ENCODE data around the gene PFKFB2. TPM values are rescaled to one million over a fixed set of nuclear protein-coding genes. Genes with fewer than 3 reads are reported as not detected.

Gene PFKFB2
- polyA plus RNA-seq, 3 donors: 2.1 to 6.9 (median 2.3) TPM

DNA sequence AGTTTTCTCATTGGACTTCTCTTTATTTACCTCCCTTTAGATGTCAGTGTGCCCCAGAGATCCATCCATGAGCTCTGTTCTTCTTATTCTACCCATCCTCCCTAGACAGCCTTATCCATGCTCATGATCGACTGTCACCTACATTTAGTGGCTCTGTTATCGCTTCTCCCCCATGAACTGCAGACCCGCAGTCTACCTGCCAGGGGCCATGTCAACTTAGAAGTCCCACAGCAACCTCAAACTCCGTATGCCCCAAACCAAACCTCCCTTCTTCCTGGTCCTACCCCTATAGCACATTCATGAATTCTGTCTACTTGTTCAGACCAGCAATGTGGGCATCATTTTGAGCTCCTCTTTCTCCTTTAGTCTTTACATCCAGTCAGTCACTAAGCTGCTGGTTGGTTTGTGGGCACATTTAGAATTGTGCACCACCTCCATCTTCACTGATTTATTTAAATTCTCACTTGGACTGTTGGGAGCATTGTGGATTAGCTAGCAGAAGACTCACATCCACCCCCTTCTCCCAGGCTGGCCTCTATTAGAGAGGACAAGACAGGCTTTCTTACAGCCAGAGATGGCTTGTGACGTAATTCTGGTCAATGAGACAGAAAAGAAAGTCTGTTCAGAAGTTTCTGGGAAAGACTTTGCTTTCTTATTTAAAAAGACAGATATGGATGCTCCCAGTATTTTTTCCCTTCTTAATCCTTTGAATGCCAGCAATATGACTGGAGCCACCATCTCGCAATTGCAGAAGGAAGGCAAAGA lies 39.6 kb upstream of the PFKFB2 start:
- H3K4me3 ChIP-seq (replicated peaks in 1 of 3; ENCODE audit: low read depth in 2 of 3, low read length in 3 of 3): no peak overlapping the region

DNA sequence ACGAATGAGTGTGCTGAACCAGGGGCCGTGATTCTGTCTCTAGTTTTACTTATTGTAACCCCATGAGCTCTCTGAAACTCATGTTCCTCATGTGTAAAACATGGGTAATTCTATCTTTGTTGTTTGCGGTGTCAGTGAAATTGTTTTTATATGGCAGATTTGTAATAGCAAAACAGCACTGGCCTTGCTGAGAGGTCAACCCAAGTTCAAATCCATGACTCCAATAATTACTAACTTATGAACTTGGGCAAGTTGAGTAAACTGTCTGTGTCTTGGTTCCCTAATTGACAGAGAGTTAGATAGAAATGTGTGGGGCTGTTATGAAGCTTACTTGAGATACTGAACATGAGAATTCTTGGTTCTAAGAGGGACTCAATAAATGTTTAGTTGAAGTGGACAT lies 38.3 kb upstream of the PFKFB2 start:
- Histone ChIP-seq H3K4me1 (ENCODE audit: control insufficient read depth in 1 of 2, insufficient read depth in 2 of 2, low read length in 2 of 2) (peaks cover 6 to 9% of the 10 kb centered on the region in 2 donors), H3K4me3 (replicated peaks in 1 of 3; ENCODE audit: low read depth in 2 of 3, low read length in 3 of 3) (no peak overlapping the region), H3K27ac (ENCODE audit: low read depth in 1 of 2, low read length in 2 of 2) (no peak overlapping the region), H3K9ac (ENCODE audit: insufficient read depth, low read length, poor library complexity, severe bottlenecking) (no peak overlapping the region), H3K27me3 (ENCODE audit: control insufficient read depth in 2 of 2, insufficient read depth in 2 of 2, low read length in 2 of 2) (no peaks in the 10 kb centered on the region), H3K36me3 (replicated peaks in 1 of 2; ENCODE audit: control insufficient read depth in 1 of 2, insufficient read depth in 2 of 2, low read length in 2 of 2) (no peaks in the 10 kb centered on the region), H2AFZ (ENCODE audit: insufficient read depth, low read depth, low read length, poor library complexity, severe bottlenecking) (no peak overlapping the region), H3K79me2 (ENCODE audit: insufficient read depth, low read length) (no peaks in the 10 kb centered on the region), H4K20me1 (ENCODE audit: insufficient read depth, low read length) (no peaks in the 10 kb centered on the region), H3K9me3 (replicated peaks in 1 of 2; ENCODE audit: control insufficient read depth in 1 of 2, insufficient read depth in 1 of 2, low read length in 2 of 2) (no peaks in the 10 kb centered on the region), H3K4me2 (replicated peaks; ENCODE audit: extremely low read depth, low read length, poor library complexity, severe bottlenecking) (no peak overlapping the region)
- no CpG with 5 or more reads among the region's 3 CpGs for WGBS (ENCODE audit: insufficient coverage)
- no peak overlapping the region for H3K27ac Mint-ChIP-seq
- H3K9me3 Mint-ChIP-seq: peaks cover 0 to 2% (median 0%) of the 10 kb centered on the region in 7 donors
- TF ChIP-seq, protein P1, sequence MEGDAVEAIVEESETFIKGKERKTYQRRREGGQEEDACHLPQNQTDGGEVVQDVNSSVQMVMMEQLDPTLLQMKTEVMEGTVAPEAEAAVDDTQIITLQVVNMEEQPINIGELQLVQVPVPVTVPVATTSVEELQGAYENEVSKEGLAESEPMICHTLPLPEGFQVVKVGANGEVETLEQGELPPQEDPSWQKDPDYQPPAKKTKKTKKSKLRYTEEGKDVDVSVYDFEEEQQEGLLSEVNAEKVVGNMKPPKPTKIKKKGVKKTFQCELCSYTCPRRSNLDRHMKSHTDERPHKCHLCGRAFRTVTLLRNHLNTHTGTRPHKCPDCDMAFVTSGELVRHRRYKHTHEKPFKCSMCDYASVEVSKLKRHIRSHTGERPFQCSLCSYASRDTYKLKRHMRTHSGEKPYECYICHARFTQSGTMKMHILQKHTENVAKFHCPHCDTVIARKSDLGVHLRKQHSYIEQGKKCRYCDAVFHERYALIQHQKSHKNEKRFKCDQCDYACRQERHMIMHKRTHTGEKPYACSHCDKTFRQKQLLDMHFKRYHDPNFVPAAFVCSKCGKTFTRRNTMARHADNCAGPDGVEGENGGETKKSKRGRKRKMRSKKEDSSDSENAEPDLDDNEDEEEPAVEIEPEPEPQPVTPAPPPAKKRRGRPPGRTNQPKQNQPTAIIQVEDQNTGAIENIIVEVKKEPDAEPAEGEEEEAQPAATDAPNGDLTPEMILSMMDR (IDR thresholded peaks at IDR 0.05): no peak
- intact Hi-C loops (cut with micrococcal nuclease): no loop called here
- H3K36me3 Mint-ChIP-seq: no peaks in the 10 kb centered on the region
- H3K27me3 Mint-ChIP-seq (ENCODE audit: low read depth in 3 of 3): peaks cover 2% of the 10 kb centered on the region in 3 donors
- peaks cover 20% of the 10 kb centered on the region for H3K4me1 Mint-ChIP-seq
- H3K4me3 Mint-ChIP-seq: no peak overlapping the region
- DNase-seq: no peak

More for the DNA sequence above, 39.6 kb upstream of the PFKFB2 start:
- Histone ChIP-seq H3K9me3 (replicated peaks in 1 of 2; ENCODE audit: control insufficient read depth in 1 of 2, insufficient read depth in 1 of 2, low read length in 2 of 2) (no peaks in the 10 kb centered on the region), H4K20me1 (ENCODE audit: insufficient read depth, low read length) (no peaks in the 10 kb centered on the region), H3K4me2 (replicated peaks; ENCODE audit: extremely low read depth, low read length, poor library complexity, severe bottlenecking) (no peak overlapping the region), H3K27ac (ENCODE audit: low read depth in 1 of 2, low read length in 2 of 2) (no peak overlapping the region), H2AFZ (ENCODE audit: insufficient read depth, low read depth, low read length, poor library complexity, severe bottlenecking) (no peak overlapping the region), H3K79me2 (ENCODE audit: insufficient read depth, low read length) (no peaks in the 10 kb centered on the region), H3K9ac (ENCODE audit: insufficient read depth, low read length, poor library complexity, severe bottlenecking) (no peak overlapping the region), H3K27me3 (ENCODE audit: control insufficient read depth in 2 of 2, insufficient read depth in 2 of 2, low read length in 2 of 2) (no peaks in the 10 kb centered on the region), H3K4me1 (ENCODE audit: control insufficient read depth in 1 of 2, insufficient read depth in 2 of 2, low read length in 2 of 2) (peaks cover 6% of the 10 kb centered on the region in 2 donors), H3K36me3 (replicated peaks in 1 of 2; ENCODE audit: control insufficient read depth in 1 of 2, insufficient read depth in 2 of 2, low read length in 2 of 2) (no peaks in the 10 kb centered on the region)
- H3K4me1 Mint-ChIP-seq: peaks cover 15% of the 10 kb centered on the region
- TF ChIP-seq, protein P1 (IDR thresholded peaks at IDR 0.05): no peak
- peaks cover 2 to 4% (median 2%) of the 10 kb centered on the region in 3 donors for H3K27me3 Mint-ChIP-seq (ENCODE audit: low read depth in 3 of 3)
- DNase-seq: no peak
- no peak overlapping the region for H3K27ac Mint-ChIP-seq
- 89% methylated on average over 4 of the region's 6 CpGs for WGBS (ENCODE audit: insufficient coverage)
- H3K4me3 Mint-ChIP-seq: no peak overlapping the region
- intact Hi-C loops (cut with micrococcal nuclease): no loop called here
- H3K36me3 Mint-ChIP-seq: no peaks in the 10 kb centered on the region
- peaks cover 0 to 1% (median 0%) of the 10 kb centered on the region in 7 donors for H3K9me3 Mint-ChIP-seq
